ENCODE results near the gene PPP1R12A. TPM values are rescaled to one million over a fixed set of nuclear protein-coding genes. Genes with fewer than 3 reads are reported as not detected.

PPP1R12A gene
- total and polyA plus RNA-seq, 2 of the 4 experiments (the other 2 are of a cell fraction), result 47.7 to 112 TPM

DNA sequence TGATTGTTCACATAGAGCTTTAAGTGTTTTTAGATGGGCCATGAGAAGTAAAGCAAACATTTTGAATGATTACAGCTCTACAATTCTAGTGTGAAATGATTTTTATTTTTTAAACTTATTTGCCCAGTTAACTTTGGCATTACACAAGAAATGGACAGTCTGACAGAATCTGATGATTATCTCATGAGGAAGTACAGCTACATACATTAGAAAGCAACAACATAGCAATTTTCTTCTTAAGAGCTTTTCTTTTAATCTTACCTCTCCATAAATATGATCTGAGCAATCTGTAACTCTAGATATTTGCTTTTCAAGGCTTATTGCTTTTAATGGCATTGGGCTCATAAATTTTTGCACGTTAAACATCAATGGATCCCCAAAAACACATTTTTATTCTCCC is 26.5 kb upstream of the PPP1R12A start:
- no peaks in the 10 kb centered on the region for H3K9me3 ChIP-seq (ENCODE audit: control insufficient read depth, insufficient read depth, low read length)
- intact Hi-C loops (cut with micrococcal nuclease) (no loop called here), in situ Hi-C loops (cut with MboI; ENCODE audit: low sequenced_read_pairs) (no loop called here), dilution Hi-C loops (cut with HindIII; ENCODE audit: low sequenced_read_pairs, unreplicated experiment) (no loop called here)
- no peak overlapping the region for H3K14ac ChIP-seq (replicated peaks; ENCODE audit: low read depth, low read length)
- POLR2A ChIA-PET (ENCODE audit: unreplicated experiment), result no interaction called here
- H4K91ac ChIP-seq (ENCODE audit: insufficient read depth, low read depth, low read length), result no peak overlapping the region
- TF ChIP-seq CEBPB (IDR thresholded peaks at IDR 0.05; ENCODE audit: low read depth, low read length), result no peak
- no peak for TF ChIP-seq MXI1 (IDR thresholded peaks at IDR 0.05; ENCODE audit: borderline replicate concordance, low read depth, low read length)
- no peak for TF ChIP-seq NFE2L2 (IDR thresholded peaks at IDR 0.05; ENCODE audit: low read depth, low read length)
- TF ChIP-seq, protein P1, sequence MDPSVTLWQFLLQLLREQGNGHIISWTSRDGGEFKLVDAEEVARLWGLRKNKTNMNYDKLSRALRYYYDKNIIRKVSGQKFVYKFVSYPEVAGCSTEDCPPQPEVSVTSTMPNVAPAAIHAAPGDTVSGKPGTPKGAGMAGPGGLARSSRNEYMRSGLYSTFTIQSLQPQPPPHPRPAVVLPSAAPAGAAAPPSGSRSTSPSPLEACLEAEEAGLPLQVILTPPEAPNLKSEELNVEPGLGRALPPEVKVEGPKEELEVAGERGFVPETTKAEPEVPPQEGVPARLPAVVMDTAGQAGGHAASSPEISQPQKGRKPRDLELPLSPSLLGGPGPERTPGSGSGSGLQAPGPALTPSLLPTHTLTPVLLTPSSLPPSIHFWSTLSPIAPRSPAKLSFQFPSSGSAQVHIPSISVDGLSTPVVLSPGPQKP (IDR thresholded peaks at IDR 0.05; ENCODE audit: borderline replicate concordance, low read depth, low read length), result no peak
- TF ChIP-seq, protein P2, sequence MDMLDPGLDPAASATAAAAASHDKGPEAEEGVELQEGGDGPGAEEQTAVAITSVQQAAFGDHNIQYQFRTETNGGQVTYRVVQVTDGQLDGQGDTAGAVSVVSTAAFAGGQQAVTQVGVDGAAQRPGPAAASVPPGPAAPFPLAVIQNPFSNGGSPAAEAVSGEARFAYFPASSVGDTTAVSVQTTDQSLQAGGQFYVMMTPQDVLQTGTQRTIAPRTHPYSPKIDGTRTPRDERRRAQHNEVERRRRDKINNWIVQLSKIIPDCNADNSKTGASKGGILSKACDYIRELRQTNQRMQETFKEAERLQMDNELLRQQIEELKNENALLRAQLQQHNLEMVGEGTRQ (IDR thresholded peaks at IDR 0.05; ENCODE audit: low read depth, low read length), result no peak
- no peak for TF ChIP-seq CHD1 (IDR thresholded peaks at IDR 0.05; ENCODE audit: low read depth, low read length)
- TF ChIP-seq RAD21 (IDR thresholded peaks at IDR 0.05; ENCODE audit: low read length), result no peak
- TF ChIP-seq POLR2A (IDR thresholded peaks at IDR 0.05; ENCODE audit: low read depth, low read length), result no peak
- TF ChIP-seq, protein P3, sequence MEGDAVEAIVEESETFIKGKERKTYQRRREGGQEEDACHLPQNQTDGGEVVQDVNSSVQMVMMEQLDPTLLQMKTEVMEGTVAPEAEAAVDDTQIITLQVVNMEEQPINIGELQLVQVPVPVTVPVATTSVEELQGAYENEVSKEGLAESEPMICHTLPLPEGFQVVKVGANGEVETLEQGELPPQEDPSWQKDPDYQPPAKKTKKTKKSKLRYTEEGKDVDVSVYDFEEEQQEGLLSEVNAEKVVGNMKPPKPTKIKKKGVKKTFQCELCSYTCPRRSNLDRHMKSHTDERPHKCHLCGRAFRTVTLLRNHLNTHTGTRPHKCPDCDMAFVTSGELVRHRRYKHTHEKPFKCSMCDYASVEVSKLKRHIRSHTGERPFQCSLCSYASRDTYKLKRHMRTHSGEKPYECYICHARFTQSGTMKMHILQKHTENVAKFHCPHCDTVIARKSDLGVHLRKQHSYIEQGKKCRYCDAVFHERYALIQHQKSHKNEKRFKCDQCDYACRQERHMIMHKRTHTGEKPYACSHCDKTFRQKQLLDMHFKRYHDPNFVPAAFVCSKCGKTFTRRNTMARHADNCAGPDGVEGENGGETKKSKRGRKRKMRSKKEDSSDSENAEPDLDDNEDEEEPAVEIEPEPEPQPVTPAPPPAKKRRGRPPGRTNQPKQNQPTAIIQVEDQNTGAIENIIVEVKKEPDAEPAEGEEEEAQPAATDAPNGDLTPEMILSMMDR (conservative IDR thresholded peaks at IDR 0.05; ENCODE audit: low read depth, low read length), result no peak
- no peak for TF ChIP-seq FOS (IDR thresholded peaks at IDR 0.05; ENCODE audit: low read depth, low read length)
- no peak for TF ChIP-seq MAZ (IDR thresholded peaks at IDR 0.05; ENCODE audit: borderline replicate concordance, low read depth, low read length)
- no peak for TF ChIP-seq BHLHE40 (IDR thresholded peaks at IDR 0.05; ENCODE audit: low read depth, low read length)
- no peak for TF ChIP-seq RFX5 (IDR thresholded peaks at IDR 0.05; ENCODE audit: low read depth, low read length)
- TF ChIP-seq RCOR1 (IDR thresholded peaks at IDR 0.05; ENCODE audit: insufficient replicate concordance, low read length), result no peak
- no peak for TF ChIP-seq SMC3 (IDR thresholded peaks at IDR 0.05; ENCODE audit: low read depth, low read length)
- TF ChIP-seq MAFK (IDR thresholded peaks at IDR 0.05; ENCODE audit: low read depth, low read length), result no peak
- H4K8ac ChIP-seq (ENCODE audit: low read depth in 2 of 2, low read length in 2 of 2), result no peak overlapping the region
- no peaks in the 10 kb centered on the region for H4K20me1 ChIP-seq (ENCODE audit: insufficient read depth, low read length)
- H3K4me1 ChIP-seq (ENCODE audit: control insufficient read depth, insufficient read depth, low read length), result no peaks in the 10 kb centered on the region
- H2AFZ ChIP-seq (replicated peaks; ENCODE audit: low read length, poor library complexity), result no peak overlapping the region
- no TSS peak for BruUV-seq (replicated peaks)
- ATAC-seq (ENCODE audit: low read depth), result no peak
- no peaks in the 10 kb centered on the region for H3K9me1 ChIP-seq (ENCODE audit: insufficient read depth, low read length)
- no peaks in the 10 kb centered on the region for H3K36me3 ChIP-seq (ENCODE audit: control insufficient read depth, insufficient read depth, low read length)
- no CpG with 5 or more reads among the region's 1 CpG for WGBS, 2 experiments (ENCODE audit: extremely low coverage in 2 of 2, insufficient read length in 1 of 2)
- no peak overlapping the region for H2BK20ac ChIP-seq (ENCODE audit: low read depth, low read length)
- no peak overlapping the region for H2AK5ac ChIP-seq (ENCODE audit: low read depth, low read length)
- H3K27me3 ChIP-seq (ENCODE audit: control insufficient read depth, insufficient read depth, low read length), result no peaks in the 10 kb centered on the region
- no peak overlapping the region for H3K18ac ChIP-seq (ENCODE audit: low read depth, low read length)
- no peak overlapping the region for H3K23ac ChIP-seq (ENCODE audit: low read depth, low read length)
- no peak overlapping the region for H3K4ac ChIP-seq (ENCODE audit: low read depth, low read length)
- H2BK120ac ChIP-seq (ENCODE audit: low read depth, low read length), result no peak overlapping the region
- H3K27ac ChIP-seq (ENCODE audit: insufficient read depth, low read length), result no peak overlapping the region
- no peak overlapping the region for H2BK5ac ChIP-seq (ENCODE audit: low read depth, low read length, poor library complexity, severe bottlenecking)
- H3K4me3 ChIP-seq (ENCODE audit: insufficient read depth, low read depth, low read length), result no peak overlapping the region
- no peak overlapping the region for H4K5ac ChIP-seq (ENCODE audit: low read depth, low read length)
- H3K56ac ChIP-seq (ENCODE audit: extremely low read depth, insufficient read depth, low read length), result no peak overlapping the region
- no peak overlapping the region for H2BK15ac ChIP-seq (ENCODE audit: low read depth, low read length)
- no peaks in the 10 kb centered on the region for H3K79me1 ChIP-seq (ENCODE audit: low read depth in 1 of 2, low read length in 2 of 2)
- CTCF ChIA-PET, result interaction anchor here (0.7 kb wide), 1 partner anchor 10 kb away, joined by 3 read pairs; no protein-coding TSS in a partner anchor
- no peak overlapping the region for H2AK9ac ChIP-seq (replicated peaks; ENCODE audit: low read depth, low read length, poor library complexity)
- no peak overlapping the region for H3K9ac ChIP-seq (ENCODE audit: low read depth, low read length)
- no peak for DNase-seq
- H3K4me2 ChIP-seq (ENCODE audit: low read depth, low read length), result no peak overlapping the region
